NCI-H524 (cell line): ENCODE data around the gene CIB2.
"Not testable (repeated sequence)": the region's sequence is repeated elsewhere in the genome, so short reads cannot be mapped to it uniquely, and the experiment has no call there.

ENCODE experiments used
- DNase-seq, 2 experiments: peaks; one replicate each; lab custom pipeline; 2025; lab: John Stamatoyannopoulos, UW

CIB2 gene

DNA sequence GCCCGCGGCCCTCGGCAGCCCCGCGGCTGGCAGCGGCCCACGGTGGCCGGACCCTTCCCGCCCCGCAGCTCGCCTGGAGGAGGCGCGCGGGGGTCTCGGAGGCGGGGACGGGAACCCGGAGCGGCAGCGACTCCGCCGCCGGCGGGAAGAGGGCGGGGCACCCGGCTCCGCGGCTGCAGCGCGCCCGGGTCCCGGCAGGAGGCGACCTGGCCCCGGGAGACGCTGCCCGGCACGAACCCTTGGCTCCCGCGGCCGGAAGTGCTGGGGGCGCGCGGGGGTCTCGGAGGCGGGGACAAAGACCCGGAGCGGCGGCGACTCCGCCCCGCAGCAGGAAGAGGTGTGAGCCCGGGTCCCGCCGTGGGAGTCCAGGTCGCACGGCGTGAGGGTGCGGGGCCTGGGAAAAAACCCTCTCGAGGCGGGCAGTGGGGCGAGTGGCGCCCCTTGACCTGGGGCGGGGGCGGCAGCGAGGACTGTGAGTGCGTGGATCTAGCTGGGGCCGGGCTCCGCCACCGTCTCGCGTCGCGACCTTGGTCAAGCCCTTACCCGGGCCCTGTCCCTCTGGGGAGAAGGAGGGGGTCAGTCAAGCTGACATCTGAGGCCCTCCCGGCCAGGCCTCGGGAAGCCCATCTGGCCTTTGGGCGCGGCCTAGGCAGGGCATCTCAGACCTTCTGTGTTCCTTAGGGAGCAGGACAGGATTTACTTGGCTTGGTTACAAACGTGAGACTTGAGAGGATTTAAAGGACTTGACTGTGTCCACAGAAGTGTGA, at the start of gene CIB2:
TSS of gene CIB2 (minus strand) at position 151 of the 767 bp plus-strand sequence. CDS start 230 bp downstream, outside the sequence.
- peak; percentile 64 to 83 for DNase-seq

- no peak for DNase-seq
These were observed 48.7 kb upstream of the CIB2 start for GRCh38 chr15:78179906-78180305.

GRCh38 chr15:78179286-78179840, 48.1 kb upstream of the CIB2 start:
- no peak for DNase-seq

GRCh38 chr15:78178064-78178463, 46.8 kb upstream of the CIB2 start:
- DNase-seq = no peak

GRCh38 chr15:78177447-78177873, 46.2 kb upstream of the CIB2 start:
- peak in 1 of 2 experiments; percentile 40 for DNase-seq

DNA sequence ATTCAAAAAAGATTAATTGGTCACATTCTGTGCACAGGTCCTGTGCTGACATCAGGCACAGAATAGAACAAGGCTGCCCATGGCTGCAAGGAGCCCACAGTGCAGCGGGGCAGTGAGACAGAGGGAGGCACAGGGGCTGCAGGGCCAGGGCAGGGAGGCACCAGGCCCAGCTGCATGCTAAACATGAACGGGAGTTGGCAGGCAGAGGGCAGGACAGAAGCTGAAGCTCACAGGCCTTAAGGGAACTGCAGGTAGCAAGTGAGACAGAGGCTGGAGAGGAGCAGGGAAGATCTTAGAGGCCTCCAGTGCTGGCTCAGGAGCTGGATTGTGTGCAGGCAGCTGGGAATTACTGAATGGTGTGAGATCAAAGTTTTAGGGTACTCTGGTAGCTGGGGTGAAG, 44.1 kb upstream of the CIB2 start:
- no peak for DNase-seq

DNA sequence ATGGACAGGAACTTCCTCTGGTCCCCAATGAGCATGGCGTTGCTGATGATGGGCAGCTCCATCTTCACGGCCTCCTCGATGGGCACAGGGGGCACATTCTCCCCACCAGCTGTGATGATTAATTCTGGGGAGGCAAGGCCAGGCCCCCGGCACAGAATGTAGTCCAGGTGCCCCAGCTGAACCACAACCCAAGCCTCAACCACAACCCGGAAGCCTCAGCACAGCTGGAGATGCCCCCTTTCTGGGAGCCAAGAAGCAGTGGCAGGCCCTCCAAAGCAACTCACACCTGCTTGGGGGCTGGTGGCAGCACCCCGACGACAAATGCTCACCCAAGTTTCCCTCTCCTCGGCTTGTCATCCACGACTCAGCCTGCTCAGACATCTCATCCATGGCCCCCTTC, 43.2 kb upstream of the CIB2 start:
- DNase-seq = no peak

GRCh38 chr15:78171864-78172472, 40.7 kb upstream of the CIB2 start:
- DNase-seq = no peak

DNA sequence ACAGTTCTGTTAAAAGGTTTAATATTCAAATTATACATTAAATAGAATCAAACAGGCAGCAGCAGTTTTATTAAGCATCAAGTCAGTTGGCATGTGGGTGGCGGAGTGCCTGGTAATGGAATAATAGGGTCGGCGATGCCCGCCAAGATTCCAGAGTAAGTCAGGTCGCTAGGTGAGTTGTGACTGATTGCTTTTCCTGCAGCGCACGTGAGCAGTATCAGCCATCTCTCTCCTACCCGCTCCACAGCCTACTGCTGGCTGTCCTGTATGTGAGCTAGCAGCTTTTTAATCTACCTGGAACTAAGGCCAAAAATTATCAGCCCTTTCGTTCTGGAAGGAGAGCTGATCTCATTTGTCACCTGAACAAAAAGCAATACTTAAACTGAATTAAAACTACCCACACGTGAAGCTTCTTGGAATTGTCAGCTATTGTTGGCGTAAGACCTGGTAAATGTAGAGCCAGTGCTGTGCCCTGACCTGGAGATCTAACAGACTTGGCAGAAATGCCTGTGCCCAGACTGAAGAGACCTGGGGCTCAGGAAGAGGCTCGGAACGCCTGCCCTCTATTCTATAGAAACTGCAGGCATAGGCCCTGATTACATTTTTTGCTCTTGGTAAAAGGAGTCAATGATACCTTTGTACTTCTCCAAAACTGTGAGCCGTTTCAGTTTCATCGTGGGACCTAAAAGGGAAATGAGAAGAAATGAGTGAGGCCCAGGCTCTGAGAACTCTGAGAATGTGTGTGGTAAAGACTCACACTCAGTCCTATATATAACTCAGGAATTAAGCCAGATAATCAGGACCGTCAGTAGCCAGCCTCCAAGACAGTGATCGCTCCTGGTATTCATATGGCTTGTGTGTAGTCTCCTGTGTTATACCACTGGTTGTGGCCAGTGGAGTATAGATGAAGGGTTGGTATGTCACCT, 39.9 kb upstream of the CIB2 start:
- no peak for DNase-seq

- DNase-seq = no peak
These were observed 37.4 kb upstream of the CIB2 start for GRCh38 chr15:78168608-78169007.

DNA sequence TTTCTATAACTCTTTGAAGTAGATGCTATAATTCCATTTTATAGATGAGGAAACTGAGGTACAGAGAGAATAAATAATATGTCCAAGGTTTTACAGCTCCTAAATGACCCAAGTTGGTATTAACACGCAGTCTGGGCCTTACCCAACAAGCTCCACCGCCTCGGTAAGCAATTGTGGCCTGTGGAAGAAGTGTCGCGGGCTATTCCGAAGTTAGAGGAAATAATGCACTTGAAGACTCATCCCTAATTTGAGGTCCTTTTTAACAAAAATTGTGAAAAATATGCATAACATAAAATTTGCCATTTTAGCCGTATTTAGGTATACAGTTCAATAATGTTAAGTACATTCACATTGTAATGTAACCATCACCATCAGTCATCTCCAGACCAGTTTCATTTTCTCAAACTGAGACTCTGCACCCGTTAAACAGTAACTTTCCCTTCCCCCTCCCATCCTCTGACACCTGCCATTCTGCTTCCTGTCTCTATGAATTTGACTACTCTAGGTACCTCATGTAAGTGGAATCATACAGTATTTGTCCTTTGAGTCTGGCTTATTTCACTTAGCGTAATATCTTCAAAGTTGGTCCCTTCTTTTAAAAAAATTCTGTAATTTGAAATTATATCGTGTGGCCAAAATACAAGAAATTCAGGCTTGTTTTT, 36.1 kb upstream of the CIB2 start:
- DNase-seq = no peak

DNA sequence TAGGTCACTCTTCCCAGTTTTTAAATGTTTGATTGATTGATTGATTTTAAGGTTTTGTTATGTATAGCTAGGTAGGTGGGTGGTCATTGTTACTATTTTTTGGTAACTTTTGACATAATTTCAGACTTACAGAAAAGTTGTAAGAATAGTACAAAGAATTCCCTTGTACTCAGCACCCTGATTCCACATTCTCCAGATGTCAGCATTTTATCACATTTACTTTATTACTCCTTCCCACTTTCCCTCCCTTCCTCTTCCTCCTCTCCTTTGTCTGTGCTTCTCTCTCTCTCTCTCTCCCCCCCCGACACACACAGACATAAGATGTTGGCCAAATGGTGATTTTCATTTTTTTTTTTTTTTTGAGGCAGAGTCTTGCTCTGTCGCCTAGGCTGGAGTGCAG, 32.8 kb upstream of the CIB2 start:
- DNase-seq = no peak

DNA sequence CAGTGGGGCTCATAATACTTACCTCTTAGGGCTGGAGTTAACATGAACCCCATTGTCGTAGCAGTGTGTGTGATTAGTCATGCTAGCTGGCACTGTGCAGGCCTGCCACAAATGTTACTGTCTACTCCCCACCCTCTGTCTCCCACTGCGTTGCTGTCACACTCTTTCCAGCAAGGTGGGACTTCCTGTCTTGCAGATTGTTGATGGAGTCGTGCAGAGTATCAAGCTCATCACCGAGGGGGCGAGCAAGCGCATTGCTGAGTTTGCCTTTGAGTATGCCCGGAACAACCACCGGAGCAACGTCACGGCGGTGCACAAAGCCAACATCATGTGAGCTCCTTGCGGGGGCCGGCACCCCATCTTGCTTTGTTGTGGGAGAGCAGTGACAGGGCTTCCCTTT, 30.8 kb upstream of the CIB2 start:
- DNase-seq = no peak

- DNase-seq = peak in 1 of 2 experiments; percentile 24
These were observed 28.1 kb upstream of the CIB2 start for GRCh38 chr15:78159395-78159794.

DNA sequence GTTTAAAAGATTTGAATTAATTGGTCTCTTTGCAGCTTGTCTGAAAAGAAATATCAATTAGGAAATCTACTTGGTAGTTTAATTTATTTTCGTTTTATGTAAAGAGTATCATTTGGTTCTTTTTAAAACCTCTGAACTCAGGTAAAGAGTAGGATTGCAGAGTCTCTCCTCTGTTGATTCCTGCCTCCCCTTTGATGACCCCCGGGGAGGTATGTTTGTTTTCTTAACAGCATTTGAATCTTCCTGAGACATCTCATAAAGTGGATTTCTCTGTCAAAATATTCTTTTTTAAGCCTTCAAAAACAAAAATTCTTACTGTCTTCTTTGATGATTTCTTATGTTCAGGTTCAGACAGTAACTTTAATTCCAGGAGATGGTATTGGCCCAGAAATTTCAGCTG, 26.0 kb upstream of the CIB2 start:
- DNase-seq = no peak

DNA sequence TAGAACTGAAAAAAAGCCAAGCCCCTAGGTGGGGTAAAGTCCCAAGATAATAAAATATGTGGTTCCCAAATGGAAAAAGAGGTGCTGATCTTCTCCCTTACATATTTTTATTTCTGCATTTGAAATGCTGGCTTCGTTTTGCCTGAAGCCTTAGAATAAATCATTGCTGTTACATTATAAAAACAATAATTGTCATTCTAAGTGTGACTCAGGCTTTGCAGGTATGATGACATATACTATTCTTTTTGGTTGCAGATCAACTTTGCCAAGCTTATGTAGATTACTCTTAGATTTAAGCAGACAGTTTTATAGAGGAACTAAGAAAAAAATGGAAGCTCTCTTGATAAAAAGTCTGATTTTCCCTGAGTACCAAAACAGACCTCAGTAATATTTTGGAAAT, 25.4 kb upstream of the CIB2 start:
- DNase-seq = no peak

DNA sequence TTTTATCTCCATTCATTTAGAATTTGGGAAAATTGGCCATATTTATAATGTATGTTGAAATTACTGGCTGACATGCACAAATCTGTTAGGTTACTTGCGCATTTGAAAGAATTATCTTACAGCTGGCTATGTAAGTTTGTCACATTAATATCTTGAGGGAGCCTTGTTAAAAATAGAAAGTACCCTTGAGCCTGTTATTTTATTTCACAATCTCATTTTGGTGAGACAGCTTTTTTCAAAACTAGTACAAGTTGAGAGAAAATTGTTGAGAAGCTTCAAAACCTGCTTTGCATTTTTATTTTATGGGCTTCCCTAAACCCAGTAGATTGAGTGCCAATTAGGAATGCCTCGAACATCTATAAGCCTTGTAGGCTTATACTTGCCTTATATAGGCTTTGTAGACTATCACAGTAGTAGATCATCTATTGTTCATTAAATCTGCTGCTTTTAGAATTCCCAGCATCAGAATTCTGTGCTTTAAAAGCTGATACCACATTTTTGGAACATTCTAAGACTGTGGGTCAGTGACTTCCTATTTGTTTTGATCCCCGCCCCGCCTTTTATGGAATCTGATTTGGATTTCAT, 24.2 kb upstream of the CIB2 start:
- DNase-seq = no peak

DNA sequence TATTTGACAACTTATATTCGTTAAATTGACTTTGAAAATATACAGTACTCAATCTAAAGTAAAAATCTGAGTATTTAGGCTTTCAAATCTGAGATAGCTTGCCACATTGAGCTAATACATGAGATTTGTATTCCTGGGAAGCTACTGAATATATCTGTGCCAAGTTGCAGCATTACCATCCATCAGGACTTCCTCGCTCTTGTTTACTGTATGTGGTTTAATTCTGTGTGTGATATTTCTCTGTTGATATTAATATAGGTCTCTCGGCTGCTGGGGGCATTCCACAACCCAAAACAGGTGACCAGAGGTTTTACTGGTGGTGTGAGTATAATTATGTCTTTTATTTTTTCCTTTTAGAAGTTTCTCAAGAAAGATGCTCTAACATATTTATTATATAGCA, 23.7 kb upstream of the CIB2 start:
- DNase-seq = no peak

DNA sequence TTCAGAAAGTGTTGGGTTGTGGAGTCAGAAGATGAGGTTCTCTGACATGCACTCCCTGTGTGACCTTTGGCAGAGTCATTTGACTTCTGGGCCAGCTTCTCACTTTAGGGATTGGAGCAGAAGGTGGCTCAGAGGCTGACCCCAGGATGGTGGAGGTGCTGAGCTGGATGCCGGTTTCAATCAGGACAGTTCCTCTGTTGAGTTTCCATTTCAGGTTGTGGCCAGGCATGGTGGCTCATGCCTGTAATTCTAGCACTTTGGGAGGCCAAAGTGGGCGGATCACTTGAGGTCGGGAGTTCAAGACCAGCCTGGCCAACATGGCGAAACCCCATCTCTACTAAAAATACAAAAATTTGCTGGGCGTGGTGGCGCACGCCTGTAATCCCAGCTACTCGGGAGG, 19.8 kb upstream of the CIB2 start:
- not testable (repeated sequence) for DNase-seq

DNA sequence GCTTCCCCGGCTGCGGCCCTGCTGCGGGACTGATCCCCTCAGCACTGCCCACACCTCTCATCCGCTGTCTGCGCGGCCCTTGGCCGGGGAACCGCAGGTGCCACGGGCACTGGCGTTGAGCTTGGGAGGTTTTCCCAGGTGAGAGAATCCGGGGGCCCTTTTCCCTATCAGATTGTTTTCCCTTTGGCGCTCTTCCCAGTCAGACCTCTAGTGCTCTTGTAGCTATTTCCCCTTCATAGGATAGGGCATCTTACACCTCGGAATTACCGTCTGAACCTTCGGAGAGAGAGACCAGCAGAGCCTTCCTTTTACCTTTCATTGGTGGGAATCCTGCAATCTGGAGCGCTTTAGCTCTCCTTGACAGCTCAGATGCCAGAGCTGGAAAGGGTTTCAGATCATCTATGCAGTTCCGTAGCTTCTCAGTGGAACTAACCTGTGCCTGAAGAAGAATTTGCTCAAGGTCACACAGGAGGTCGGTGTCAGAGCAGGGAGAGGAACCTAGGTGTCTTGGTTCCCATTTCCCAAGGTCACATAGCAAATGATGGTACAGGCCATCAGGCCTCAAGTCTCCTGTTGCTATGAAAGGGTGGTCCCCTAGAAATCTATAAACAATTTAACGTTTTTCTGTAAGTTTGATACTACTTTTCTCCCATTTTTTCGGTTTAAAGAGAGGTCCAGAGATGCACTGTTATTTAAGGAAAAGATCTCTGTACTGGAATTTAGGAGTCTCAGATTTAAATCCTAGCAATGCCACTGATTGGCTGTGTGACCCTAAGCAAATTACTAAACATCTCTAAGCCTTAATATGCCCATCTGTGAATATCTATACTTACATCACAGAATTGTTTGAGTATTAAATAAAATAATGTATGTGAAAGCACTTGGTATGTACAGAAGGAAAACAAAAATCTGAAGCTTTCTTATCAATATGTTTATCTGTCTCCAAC, 18.8 kb upstream of the CIB2 start:
- DNase-seq = peak; percentile 18 to 42
